ENCODE measurements around the gene LCMT1. TPM values are rescaled to one million over a fixed set of nuclear protein-coding genes. Genes with fewer than 3 reads are reported as not detected.

LCMT1 gene
- total and polyA plus RNA-seq, 2 of the 13 experiments (the other 11 are each of a cell fraction or from before 2014, with no cell fraction given), result 41.2 to 48.7 TPM

DNA sequence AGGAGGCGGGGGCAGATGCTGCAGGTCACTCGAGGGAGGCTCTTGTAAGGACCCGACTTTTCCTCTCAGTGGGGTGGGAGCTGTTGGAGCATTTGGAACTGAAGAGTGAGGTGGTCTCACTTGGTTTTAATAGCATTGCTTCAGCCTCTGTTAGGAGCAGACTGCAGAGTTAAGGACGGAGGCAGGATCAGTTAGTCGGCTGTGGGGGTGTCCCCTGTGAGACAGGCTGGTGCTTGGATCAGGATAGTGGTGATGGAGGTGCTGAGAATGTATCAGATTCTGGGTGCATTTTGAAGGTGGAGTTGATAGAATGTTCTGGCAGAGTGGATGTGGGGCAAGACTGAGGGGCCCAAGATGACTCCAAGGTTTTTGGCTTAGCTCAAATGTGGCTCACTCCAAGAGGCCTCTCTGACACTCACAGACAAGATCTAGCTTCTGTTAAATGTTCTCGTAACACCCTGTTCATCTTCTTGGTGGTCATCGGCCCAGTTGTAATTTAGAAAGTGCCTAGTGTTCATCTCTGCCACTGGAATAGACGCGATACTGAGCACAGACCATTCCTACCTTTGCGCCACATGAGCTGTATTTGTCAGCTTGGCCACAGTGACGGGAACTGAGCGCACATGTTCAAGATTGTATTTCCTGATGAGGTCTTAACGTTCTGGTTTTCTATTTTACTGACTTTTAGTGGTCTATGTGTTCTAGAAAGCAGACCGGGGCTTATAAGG is 7.5 kb downstream of the LCMT1 start (continued):
- no peak for TF ChIP-seq ZNF615 (CRISPR knock-in tag; IDR thresholded peaks at IDR 0.05; ENCODE audit: borderline replicate concordance)

DNA sequence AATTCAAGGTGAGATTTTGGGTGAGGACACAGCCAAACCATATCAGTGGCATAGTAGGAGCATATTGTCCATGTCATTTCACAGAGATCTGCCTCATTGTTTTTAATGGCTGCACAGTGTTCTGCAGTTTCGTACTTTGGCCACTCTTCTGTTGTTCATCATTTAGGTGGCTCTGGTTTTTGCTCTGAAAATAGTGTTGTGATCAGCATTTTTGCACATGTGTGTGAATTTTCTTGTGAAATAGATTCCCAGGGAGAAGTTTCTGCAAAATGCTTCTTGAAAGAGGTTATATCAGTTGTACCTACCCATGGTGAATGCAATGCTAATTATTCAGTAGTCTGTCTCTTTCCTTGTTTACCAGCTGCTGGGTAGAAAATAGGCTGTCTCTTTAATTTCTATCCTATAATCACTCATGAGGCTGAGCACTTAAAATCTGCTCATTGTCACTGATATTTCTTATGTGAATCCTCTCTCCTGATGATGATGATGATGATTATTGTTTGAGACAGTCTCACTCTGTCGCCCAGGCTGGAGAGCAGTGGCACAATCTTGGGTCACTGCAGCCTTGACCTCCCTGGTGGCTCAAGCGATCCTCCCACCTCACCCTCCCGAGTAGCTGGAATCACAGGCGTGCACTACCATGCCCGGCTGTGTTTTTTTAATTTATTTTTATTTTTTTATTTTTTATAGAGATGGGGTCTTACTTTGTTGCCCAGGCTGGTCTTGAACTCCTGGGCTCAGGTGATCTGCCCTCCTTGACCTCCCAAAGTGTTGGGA is 10.5 kb downstream of the LCMT1 start:
- no peak overlapping the region for H3K27ac ChIP-seq (ENCODE audit: extremely low read length, insufficient read depth, low read length)
- H3K9me3 ChIP-seq (ENCODE audit: low read length), result no peaks in the 10 kb centered on the region
- in situ Hi-C loops (cut with HindIII; ENCODE audit: extremely low pct_ligation_motif_present, low pct_unique_long_range_greater_than_20kb) (no loop called here), intact Hi-C loops (cut with micrococcal nuclease; ENCODE audit: unreplicated experiment) (no loop called here)
- BruUV-seq (replicated peaks), result no TSS peak
- no peak for ATAC-seq
- H2AFZ ChIP-seq (ENCODE audit: low read length), result no peak overlapping the region
- peaks cover 36% of the 10 kb centered on the region for H3K79me2 ChIP-seq (ENCODE audit: insufficient read depth, low read length)
- CTCF ChIA-PET (ENCODE audit: low intra/inter-chr PET ratio, low total read pairs), result no interaction called here
- no peaks in the 10 kb centered on the region for H3K4me1 ChIP-seq (ENCODE audit: insufficient read depth, low read length)
- peaks cover 2 to 21% of the 10 kb centered on the region in 2 experiments for H3K36me3 ChIP-seq (replicated peaks in 1 of 2; ENCODE audit: control insufficient read depth in 1 of 2, insufficient read depth in 2 of 2, low read length in 2 of 2)
- no peak overlapping the region for H3K4me2 ChIP-seq (ENCODE audit: low read depth, low read length)
- H3K9ac ChIP-seq (ENCODE audit: insufficient read depth, low read depth, low read length), result no peak overlapping the region
- no peaks in the 10 kb centered on the region for H3K27me3 ChIP-seq (ENCODE audit: control insufficient read depth in 1 of 2, insufficient read depth in 2 of 2, low read length in 2 of 2)
- DNase-seq (ENCODE audit: low spot score), result no peak
- WGBS (ENCODE audit: low lambda C conversion rate), result 87% methylated on average over 6 of the region's 6 CpGs
- no peak overlapping the region for H3K4me3 ChIP-seq (replicated peaks in 1 of 3; ENCODE audit: insufficient read depth in 1 of 3, low read depth in 2 of 3, low read length in 3 of 3)
- TF ChIP-seq HNRNPUL1 (IDR thresholded peaks at IDR 0.05; ENCODE audit: low read depth, low read length) (no peak), MAFK (conservative IDR thresholded peaks at IDR 0.05 in 1 of 2, IDR thresholded peaks at IDR 0.05 in 1 of 2; ENCODE audit: low read length in 2 of 2) (peak; percentile 89 to 90), RFX1 (IDR thresholded peaks at IDR 0.05) (no peak), ZNF652 (CRISPR knock-in tag; IDR thresholded peaks at IDR 0.05; ENCODE audit: borderline replicate concordance, low read depth) (no peak), MAFF (IDR thresholded peaks at IDR 0.05; ENCODE audit: low read depth, low read length) (peak; percentile 82)
- POLR2A ChIA-PET, result interaction anchor here (0.9 kb wide), 1 partner anchor 11 kb away, joined by 3 read pairs; the partner anchor contains the start of gene LCMT1
- FAIRE-seq, result no peak
- H4K20me1 ChIP-seq (ENCODE audit: insufficient read depth, low read length), result no peaks in the 10 kb centered on the region
